ENCODE results near the gene FRMD5.

DNA sequence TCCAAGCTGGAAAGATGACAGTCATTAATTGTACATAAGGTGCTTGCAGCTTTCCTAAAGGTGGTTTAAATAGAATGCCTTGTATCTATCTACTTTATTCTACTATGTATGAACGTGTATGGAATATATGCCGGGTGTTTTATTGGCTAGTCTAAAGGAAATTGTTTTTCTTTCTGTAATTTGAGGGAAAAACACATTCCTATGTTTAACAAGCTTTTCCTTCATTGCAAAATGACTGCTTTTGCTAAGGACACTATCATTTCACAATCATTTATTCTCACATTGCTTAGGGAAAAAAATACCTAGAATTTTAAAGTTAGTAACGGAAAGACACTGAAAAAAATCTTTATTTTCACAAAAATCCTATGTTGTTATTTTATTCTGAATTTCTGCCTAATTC is 226.5 kb downstream of the FRMD5 start:
- TF ChIP-seq EZH2 (IDR thresholded peaks at IDR 0.05): no peak
- no peak for TF ChIP-seq POLR2AphosphoS5 (IDR thresholded peaks at IDR 0.05; ENCODE audit: borderline replicate concordance, low read depth, low read length)
- no peak for TF ChIP-seq FOXP2 (optimal IDR thresholded peaks at IDR 0.05; ENCODE audit: control extremely low read depth, extremely low read length, insufficient read depth)
